HCT116 (cell line): ENCODE results near the gene TRIM45.

Experiments
- ATF3 ChIP-seq: IDR thresholded peaks from 2 replicates; pipeline ENCODE4 v1.6.1; 2012
- REST ChIP-seq: IDR thresholded peaks from 2 replicates; pipeline ENCODE4 v1.6.1; 2012; ENCODE audit warnings: low read depth
- ZBTB33 ChIP-seq: IDR thresholded peaks from 2 replicates; pipeline ENCODE4 v1.6.1; 2011; ENCODE audit warnings: mild to moderate bottlenecking, low read length, moderate library complexity; ENCODE audit not compliant: insufficient replicate concordance; ENCODE audit errors: extremely low read depth

- TF ChIP-seq ATF3 (no peak), REST (no peak), ZBTB33 (no peak)
Observed at GRCh38 chr1:117142200-117142599, 20.7 kb upstream of the TRIM45 start.
